HEK293 (cell line): Measurements from ENCODE around the gene BRINP2.

Experiments
- ATF2 ChIP-seq: fragments of 450-650 bp; formaldehyde crosslinking; IDR thresholded peaks from 2 replicates; pipeline ENCODE4 v1.5.1; 2016; ENCODE audit warnings: missing biosample characterization, missing genetic modification characterization, low read depth
- CTCF ChIP-seq: fragments of 450-650 bp; formaldehyde crosslinking; IDR thresholded peaks from 2 replicates; pipeline ENCODE4 v1.5.1; 2016; ENCODE audit warnings: missing biosample characterization, missing genetic modification characterization
- ZBTB26 ChIP-seq: fragments of 450-650 bp; formaldehyde crosslinking; optimal IDR thresholded peaks from 2 replicates; pipeline ENCODE3; 2016; ENCODE audit warnings: missing biosample characterization, mild to moderate bottlenecking, missing genetic modification characterization
- ZFP37 ChIP-seq: fragments of 450-650 bp; formaldehyde crosslinking; IDR thresholded peaks from 2 replicates; pipeline ENCODE4 v1.5.1; 2016; ENCODE audit warnings: missing biosample characterization, missing genetic modification characterization
- ZNF121 ChIP-seq: fragments of 450-650 bp; formaldehyde crosslinking; IDR thresholded peaks from 2 replicates; pipeline ENCODE4 v1.5.1; 2016; ENCODE audit warnings: missing biosample characterization, missing genetic modification characterization
- ZNF169 ChIP-seq: fragments of 450-650 bp; formaldehyde crosslinking; IDR thresholded peaks from 2 replicates; pipeline ENCODE4 v1.5.1; 2016; ENCODE audit warnings: missing biosample characterization, missing genetic modification characterization
- ZNF324 ChIP-seq: fragments of 450-650 bp; formaldehyde crosslinking; IDR thresholded peaks from 2 replicates; pipeline ENCODE4 v1.5.1; 2016; ENCODE audit warnings: missing biosample characterization, missing genetic modification characterization
- ZNF362 ChIP-seq: fragments of 450-650 bp; formaldehyde crosslinking; IDR thresholded peaks from 2 replicates; pipeline ENCODE4 v1.5.1; 2016; ENCODE audit warnings: missing biosample characterization, missing genetic modification characterization
- ZNF837 ChIP-seq: fragments of 450-650 bp; formaldehyde crosslinking; IDR thresholded peaks from 2 replicates; pipeline ENCODE4 v1.5.1; 2016; ENCODE audit warnings: missing biosample characterization, missing genetic modification characterization

- TF ChIP-seq ZNF324 (tag by site-specific recombination) (no peak), ZBTB26 (tag by site-specific recombination) (no peak), ZFP37 (tag by site-specific recombination) (no peak), CTCF (no peak), ZNF169 (no peak), ATF2 (tag by site-specific recombination) (no peak), ZNF362 (tag by site-specific recombination) (no peak), ZNF837 (no peak), ZNF121 (tag by site-specific recombination) (no peak)
Measured at GRCh38 chr1:177124577-177125278, 46.0 kb upstream of the BRINP2 start.
